SU-DHL-6 (cell line): ENCODE data around the gene GSK3B.

ENCODE experiments used
- EZH2phosphoT487 ChIP-seq: fragments of 200-600 bp; sonication (generic), shearing (Covaris generic); conservative IDR thresholded peaks from 2 replicates; pipeline ENCODE4 v1.6.1; 2018; ENCODE audit warnings: mild to moderate bottlenecking, antibody characterized with exemption, low read length, moderate library complexity, mixed read lengths
- TF ChIP-seq, protein P1 (sequence below): fragments of 200-600 bp; sonication (generic); IDR thresholded peaks from one replicate; pipeline ENCODE4 v1.5.1; 2017; ENCODE audit warnings: antibody characterized with exemption, mild to moderate bottlenecking, low read length, moderate library complexity; ENCODE audit not compliant: insufficient read depth, poor library complexity, severe bottlenecking

DNA sequence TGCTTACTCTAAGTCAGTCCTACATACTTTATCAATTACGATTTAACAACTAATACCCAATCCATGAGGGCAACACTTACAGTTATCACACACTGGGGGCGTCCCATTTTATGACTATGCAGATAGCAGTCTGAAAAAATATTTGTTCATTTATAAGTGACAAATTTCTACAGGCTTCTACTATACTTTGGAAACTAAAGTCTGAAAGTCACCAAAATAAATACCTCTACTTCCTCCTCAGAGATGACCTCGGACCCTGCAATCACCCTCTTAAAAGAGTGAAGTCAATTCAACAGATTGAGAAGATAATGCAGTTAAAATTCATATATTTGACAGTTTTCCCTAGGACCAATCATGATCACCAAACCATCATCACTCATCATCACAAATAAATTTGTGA is 76.6 kb downstream of the GSK3B start:
- TF ChIP-seq, protein P1, sequence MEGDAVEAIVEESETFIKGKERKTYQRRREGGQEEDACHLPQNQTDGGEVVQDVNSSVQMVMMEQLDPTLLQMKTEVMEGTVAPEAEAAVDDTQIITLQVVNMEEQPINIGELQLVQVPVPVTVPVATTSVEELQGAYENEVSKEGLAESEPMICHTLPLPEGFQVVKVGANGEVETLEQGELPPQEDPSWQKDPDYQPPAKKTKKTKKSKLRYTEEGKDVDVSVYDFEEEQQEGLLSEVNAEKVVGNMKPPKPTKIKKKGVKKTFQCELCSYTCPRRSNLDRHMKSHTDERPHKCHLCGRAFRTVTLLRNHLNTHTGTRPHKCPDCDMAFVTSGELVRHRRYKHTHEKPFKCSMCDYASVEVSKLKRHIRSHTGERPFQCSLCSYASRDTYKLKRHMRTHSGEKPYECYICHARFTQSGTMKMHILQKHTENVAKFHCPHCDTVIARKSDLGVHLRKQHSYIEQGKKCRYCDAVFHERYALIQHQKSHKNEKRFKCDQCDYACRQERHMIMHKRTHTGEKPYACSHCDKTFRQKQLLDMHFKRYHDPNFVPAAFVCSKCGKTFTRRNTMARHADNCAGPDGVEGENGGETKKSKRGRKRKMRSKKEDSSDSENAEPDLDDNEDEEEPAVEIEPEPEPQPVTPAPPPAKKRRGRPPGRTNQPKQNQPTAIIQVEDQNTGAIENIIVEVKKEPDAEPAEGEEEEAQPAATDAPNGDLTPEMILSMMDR = no peak
- no peak for TF ChIP-seq EZH2phosphoT487
